Measurements from ENCODE around the gene RERE.
A peak's percentile ranks its signal among the peaks of the same experiment; 100 is the strongest.

Gene RERE

DNA sequence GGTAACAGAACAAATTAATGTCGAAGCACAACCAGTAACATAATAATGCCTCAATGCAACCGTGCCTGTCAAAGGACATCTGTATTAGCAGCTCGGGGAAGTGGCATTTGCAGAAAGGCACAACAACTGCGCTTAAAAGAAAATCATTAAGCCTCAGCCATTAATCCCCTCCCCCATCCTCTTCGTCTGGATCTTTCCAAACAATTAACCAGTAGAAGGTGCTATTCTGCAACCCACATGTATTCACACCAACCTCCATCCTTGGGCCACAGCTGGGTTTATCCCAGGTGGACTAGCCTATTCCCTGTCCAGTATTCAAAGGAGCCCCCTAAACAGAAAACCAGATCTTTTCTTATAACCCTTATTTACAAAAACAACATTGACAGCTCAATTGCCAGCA, 2.6 kb downstream of the RERE start:
- Histone ChIP-seq H3K4me3 (ENCODE audit: low read depth, low read length) (peak overlapping the region; percentile 74), H3K36me3 (ENCODE audit: control insufficient read depth, insufficient read depth, low read length) (no peaks in the 10 kb centered on the region), H3K27me3 (ENCODE audit: control insufficient read depth, insufficient read depth, low read length) (no peaks in the 10 kb centered on the region), H3K9me3 (ENCODE audit: control insufficient read depth, insufficient read depth, low read length) (no peaks in the 10 kb centered on the region), H3K9ac (ENCODE audit: low read depth, low read length) (no peak overlapping the region), H3K4me1 (ENCODE audit: control insufficient read depth, insufficient read depth, low read length) (peaks cover 12% of the 10 kb centered on the region)

DNA sequence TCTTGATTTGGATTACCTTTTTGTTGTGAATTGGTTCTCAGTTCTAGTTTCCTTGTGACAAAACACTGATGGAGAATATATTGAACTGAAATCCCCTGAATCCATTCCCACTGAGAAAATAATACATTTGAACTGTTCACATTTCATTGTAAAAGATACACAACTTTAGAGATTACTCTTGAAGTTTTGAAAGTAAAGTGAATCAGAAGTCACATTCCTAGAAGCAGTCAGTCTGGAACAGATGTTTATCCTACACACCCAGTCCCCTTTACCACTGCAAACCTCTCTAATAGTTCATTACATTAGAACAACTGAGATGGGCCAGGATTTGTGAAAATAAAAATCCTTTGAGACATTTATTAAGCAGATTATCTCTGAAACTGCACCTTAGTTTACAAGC, 3.4 kb downstream of the RERE start:
- Histone ChIP-seq H3K9me3 (ENCODE audit: control insufficient read depth, insufficient read depth, low read length) (no peaks in the 10 kb centered on the region), H3K36me3 (ENCODE audit: control insufficient read depth, insufficient read depth, low read length) (no peaks in the 10 kb centered on the region), H3K4me1 (ENCODE audit: control insufficient read depth, insufficient read depth, low read length) (peaks cover 12% of the 10 kb centered on the region), H3K4me3 (ENCODE audit: low read depth, low read length) (no peak overlapping the region), H3K27me3 (ENCODE audit: control insufficient read depth, insufficient read depth, low read length) (no peaks in the 10 kb centered on the region), H3K9ac (ENCODE audit: low read depth, low read length) (no peak overlapping the region)

DNA sequence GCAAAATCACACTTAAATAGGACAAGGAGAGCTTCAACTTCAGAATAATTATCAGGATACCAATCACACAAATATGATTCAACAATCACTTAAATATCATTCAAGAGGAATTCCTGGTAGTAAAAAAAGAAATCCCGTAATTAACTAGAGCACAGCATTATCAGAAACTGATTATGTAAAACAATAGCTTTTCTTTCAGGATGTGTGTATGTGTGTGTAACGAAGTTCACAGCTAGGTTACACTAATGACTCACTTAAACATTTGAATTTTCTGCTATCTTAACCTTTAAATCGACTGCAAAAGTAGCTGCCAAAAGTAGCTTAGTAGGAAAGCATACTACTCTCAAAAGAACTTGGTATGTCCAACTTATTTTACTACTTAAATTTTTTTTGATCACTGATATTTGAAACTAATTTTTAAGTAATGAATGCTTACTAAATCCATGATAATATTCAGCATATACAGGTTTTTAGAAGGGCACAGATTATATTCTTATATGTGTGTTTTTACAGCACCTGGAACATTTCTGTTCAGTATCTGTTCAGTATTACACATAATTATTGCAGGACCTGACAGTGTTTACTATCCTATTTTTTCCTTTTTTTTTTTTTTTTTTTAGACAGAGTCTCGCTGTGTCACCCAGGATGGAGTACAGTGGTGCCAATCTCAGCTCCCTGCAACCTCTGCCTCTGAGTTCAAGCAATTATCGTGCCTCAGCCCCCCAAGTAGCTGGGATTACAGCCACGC, 4.2 kb downstream of the RERE start:
- Histone ChIP-seq H3K4me3 (ENCODE audit: low read depth, low read length) (no peak overlapping the region), H3K9ac (ENCODE audit: low read depth, low read length) (no peak overlapping the region), H3K36me3 (ENCODE audit: control insufficient read depth, insufficient read depth, low read length) (no peaks in the 10 kb centered on the region), H3K9me3 (ENCODE audit: control insufficient read depth, insufficient read depth, low read length) (no peaks in the 10 kb centered on the region), H3K4me1 (ENCODE audit: control insufficient read depth, insufficient read depth, low read length) (peaks cover 12% of the 10 kb centered on the region), H3K27me3 (ENCODE audit: control insufficient read depth, insufficient read depth, low read length) (no peaks in the 10 kb centered on the region)

DNA sequence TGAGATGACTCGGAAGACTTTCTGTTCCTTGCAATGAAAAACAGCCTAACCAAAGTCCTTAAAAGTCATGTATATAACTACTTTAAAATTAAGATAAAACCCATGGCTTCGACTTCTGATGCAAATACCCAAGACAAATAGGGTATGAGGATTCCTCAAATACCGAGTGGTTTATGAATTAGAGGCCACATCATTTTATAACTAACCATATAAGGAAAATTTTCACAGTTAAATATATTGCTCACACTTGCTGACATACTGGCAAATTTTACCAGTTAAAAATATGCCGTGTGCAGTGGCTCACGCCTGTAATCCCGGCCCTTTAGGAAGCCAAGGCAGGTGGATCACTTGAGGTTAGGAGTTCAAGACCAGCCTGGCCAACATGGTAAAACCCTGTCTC, 5.4 kb downstream of the RERE start:
- Histone ChIP-seq H3K36me3 (ENCODE audit: control insufficient read depth, insufficient read depth, low read length) (no peaks in the 10 kb centered on the region), H3K4me3 (ENCODE audit: low read depth, low read length) (no peak overlapping the region), H3K9ac (ENCODE audit: low read depth, low read length) (no peak overlapping the region), H3K4me1 (ENCODE audit: control insufficient read depth, insufficient read depth, low read length) (peaks cover 12% of the 10 kb centered on the region), H3K9me3 (ENCODE audit: control insufficient read depth, insufficient read depth, low read length) (no peaks in the 10 kb centered on the region), H3K27me3 (ENCODE audit: control insufficient read depth, insufficient read depth, low read length) (no peaks in the 10 kb centered on the region)

DNA sequence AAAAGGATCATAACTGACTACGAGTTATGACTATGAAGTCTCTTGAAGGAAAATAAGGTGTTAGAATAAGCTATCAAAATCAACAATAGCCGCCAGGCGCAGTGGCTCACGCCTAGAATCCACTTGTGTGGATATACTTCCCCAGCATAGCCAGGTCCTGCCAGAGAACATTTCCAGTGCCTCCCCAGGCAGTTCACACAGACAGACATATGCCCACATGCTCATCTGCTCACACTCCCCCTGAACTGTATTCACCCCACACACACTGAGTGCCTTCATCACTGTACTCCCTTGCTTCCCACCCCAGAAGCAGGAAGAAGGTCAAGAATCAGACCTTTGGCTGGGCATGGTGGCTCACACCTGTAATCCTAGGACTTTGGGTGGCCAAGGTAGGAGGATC, 6.5 kb downstream of the RERE start:
- no peaks in the 10 kb centered on the region for H3K9me3 ChIP-seq (ENCODE audit: control insufficient read depth, insufficient read depth, low read length)
- no peaks in the 10 kb centered on the region for H3K36me3 ChIP-seq (ENCODE audit: control insufficient read depth, insufficient read depth, low read length)
- H3K27me3 ChIP-seq (ENCODE audit: control insufficient read depth, insufficient read depth, low read length) = no peaks in the 10 kb centered on the region
- no peak overlapping the region for H3K9ac ChIP-seq (ENCODE audit: low read depth, low read length)
- peaks cover 10% of the 10 kb centered on the region for H3K4me1 ChIP-seq (ENCODE audit: control insufficient read depth, insufficient read depth, low read length)
- no peak overlapping the region for H3K4me3 ChIP-seq (ENCODE audit: low read depth, low read length)

DNA sequence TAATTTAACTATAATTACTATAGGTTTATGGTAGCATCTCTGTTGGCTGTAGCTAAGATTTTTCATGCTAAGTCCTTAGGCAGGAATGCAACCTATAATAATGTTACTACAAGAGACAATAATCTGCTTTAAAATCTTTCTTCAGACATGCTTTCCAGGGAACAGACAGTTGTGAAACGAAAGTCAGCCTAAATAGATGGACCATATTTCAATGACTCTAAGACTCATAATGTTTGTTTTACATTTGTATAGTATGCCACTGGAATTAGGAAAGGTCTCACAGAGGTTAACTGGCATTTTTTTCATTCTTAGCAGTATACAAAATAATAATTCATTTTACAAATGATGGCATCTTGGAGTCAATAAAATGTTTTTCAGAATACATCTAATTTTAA, 8.1 kb downstream of the RERE start:
- no peaks in the 10 kb centered on the region for H3K36me3 ChIP-seq (ENCODE audit: control insufficient read depth, insufficient read depth, low read length)
- H3K9me3 ChIP-seq (ENCODE audit: control insufficient read depth, insufficient read depth, low read length) = no peaks in the 10 kb centered on the region
- H3K4me1 ChIP-seq (ENCODE audit: control insufficient read depth, insufficient read depth, low read length) = peaks cover 3% of the 10 kb centered on the region
- H3K9ac ChIP-seq (ENCODE audit: low read depth, low read length) = no peak overlapping the region
- no peaks in the 10 kb centered on the region for H3K27me3 ChIP-seq (ENCODE audit: control insufficient read depth, insufficient read depth, low read length)
- no peak overlapping the region for H3K4me3 ChIP-seq (ENCODE audit: low read depth, low read length)

DNA sequence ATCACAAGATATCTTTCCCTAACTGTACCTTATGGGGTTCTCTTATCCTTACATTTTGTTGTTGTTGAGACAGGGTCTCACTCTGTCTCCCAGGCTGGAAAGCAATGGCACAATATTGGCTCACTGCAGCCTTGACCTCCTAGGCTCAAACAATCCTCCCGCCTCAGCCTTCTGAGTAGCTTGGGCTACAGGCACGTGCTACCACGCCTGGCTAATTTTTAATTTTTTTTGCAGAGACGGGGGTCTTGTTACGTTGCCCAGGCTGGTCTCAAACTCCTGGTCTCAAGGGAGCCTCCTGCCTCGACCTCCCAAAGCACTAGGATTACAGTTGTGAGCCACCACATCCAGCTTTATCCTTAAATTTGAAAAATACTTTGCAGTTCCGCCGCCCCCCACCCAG, 10.4 kb downstream of the RERE start:
- Histone ChIP-seq H3K9me3 (ENCODE audit: control insufficient read depth, insufficient read depth, low read length) (no peaks in the 10 kb centered on the region), H3K27me3 (ENCODE audit: control insufficient read depth, insufficient read depth, low read length) (no peaks in the 10 kb centered on the region), H3K4me1 (ENCODE audit: control insufficient read depth, insufficient read depth, low read length) (peaks cover 3% of the 10 kb centered on the region), H3K9ac (ENCODE audit: low read depth, low read length) (no peak overlapping the region), H3K36me3 (ENCODE audit: control insufficient read depth, insufficient read depth, low read length) (no peaks in the 10 kb centered on the region), H3K4me3 (ENCODE audit: low read depth, low read length) (no peak overlapping the region)

DNA sequence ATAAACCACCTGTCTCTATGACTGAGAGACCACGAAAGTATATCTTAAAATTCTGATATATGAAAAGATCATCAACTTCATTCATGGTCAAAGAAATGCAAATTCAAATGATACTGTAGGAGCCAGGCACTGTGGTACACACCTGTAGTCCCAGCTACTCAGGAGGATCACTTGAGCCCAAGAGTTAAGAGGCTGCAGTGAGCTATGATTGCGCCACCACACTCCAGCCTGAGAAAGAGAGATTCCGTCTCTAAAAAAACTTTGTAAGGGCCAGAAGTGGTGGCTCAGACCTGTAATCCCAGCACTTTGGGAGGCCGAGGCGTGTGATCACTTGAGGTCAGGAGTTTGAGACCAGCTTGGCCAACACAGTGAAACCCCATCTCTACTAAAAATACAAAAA, 17.0 kb downstream of the RERE start:
- H3K9me3 ChIP-seq (ENCODE audit: control insufficient read depth, insufficient read depth, low read length) = no peaks in the 10 kb centered on the region
- H3K36me3 ChIP-seq (ENCODE audit: control insufficient read depth, insufficient read depth, low read length) = no peaks in the 10 kb centered on the region
- no peak overlapping the region for H3K4me3 ChIP-seq (ENCODE audit: low read depth, low read length)
- no peak overlapping the region for H3K9ac ChIP-seq (ENCODE audit: low read depth, low read length)
- peaks cover 3% of the 10 kb centered on the region for H3K4me1 ChIP-seq (ENCODE audit: control insufficient read depth, insufficient read depth, low read length)
- no peaks in the 10 kb centered on the region for H3K27me3 ChIP-seq (ENCODE audit: control insufficient read depth, insufficient read depth, low read length)

DNA sequence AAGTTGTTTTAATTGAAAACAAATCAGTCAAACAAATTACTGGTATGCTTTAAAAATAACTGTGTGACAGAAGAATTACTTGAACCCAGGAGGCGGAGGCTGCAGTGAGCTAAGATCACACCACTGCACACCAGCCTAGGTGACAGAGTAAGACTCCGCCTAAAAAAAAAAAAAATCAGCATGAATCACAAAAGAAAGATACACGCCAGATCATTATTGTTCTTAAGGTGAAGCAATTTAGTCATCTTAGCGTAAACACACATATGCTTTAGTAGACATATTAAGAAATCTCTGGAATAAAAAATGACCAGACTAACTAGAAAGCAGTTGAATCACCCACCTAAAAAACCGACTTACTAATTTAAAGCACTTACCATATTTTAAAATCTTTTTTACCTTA, 20.2 kb downstream of the RERE start:
- Histone ChIP-seq H3K36me3 (ENCODE audit: control insufficient read depth, insufficient read depth, low read length) (no peaks in the 10 kb centered on the region), H3K4me1 (ENCODE audit: control insufficient read depth, insufficient read depth, low read length) (peaks cover 4% of the 10 kb centered on the region), H3K9ac (ENCODE audit: low read depth, low read length) (no peak overlapping the region), H3K27me3 (ENCODE audit: control insufficient read depth, insufficient read depth, low read length) (no peaks in the 10 kb centered on the region), H3K9me3 (ENCODE audit: control insufficient read depth, insufficient read depth, low read length) (no peaks in the 10 kb centered on the region), H3K4me3 (ENCODE audit: low read depth, low read length) (no peak overlapping the region)

DNA sequence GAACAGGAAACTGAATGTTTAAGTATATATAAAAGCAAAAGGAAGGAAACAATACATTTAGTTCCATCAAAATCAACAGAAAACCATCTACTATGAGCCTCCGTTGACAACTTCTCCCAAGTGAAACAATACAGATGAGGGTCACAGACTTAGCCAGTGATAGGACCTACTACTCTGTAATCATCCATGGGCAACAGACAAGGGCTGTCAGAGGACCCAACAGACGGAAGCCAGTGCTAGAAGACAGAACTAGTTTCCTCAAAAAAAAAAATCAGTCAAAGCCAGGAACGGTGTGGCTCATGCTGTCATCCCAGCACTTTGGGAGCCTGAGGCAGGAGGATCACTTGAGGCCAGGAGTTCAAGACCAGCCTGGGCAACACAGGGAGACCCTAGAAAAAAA, 20.6 kb downstream of the RERE start:
- Histone ChIP-seq H3K36me3 (ENCODE audit: control insufficient read depth, insufficient read depth, low read length) (no peaks in the 10 kb centered on the region), H3K9me3 (ENCODE audit: control insufficient read depth, insufficient read depth, low read length) (no peaks in the 10 kb centered on the region), H3K4me1 (ENCODE audit: control insufficient read depth, insufficient read depth, low read length) (peaks cover 4% of the 10 kb centered on the region), H3K27me3 (ENCODE audit: control insufficient read depth, insufficient read depth, low read length) (no peaks in the 10 kb centered on the region), H3K4me3 (ENCODE audit: low read depth, low read length) (no peak overlapping the region), H3K9ac (ENCODE audit: low read depth, low read length) (no peak overlapping the region)

DNA sequence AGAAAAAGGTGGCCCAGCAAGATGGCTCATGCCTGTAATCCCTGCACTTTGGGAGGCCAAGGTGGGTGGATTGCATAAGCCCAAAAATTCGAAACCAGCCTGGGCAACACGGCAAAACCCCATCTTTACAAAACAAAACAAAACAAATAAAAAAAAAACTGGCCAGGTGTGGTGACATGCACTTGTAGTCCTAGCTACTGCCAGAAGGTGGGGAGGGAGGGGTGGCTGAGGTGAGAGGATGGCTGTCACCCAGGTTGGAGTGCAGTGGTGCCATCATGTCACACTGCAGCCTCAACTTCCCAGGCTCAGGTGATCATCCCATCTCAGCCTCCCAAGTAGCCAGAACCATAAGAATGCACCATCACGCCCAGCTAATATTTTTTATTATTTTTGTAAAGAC, 22.8 kb downstream of the RERE start:
- no peaks in the 10 kb centered on the region for H3K36me3 ChIP-seq (ENCODE audit: control insufficient read depth, insufficient read depth, low read length)
- H3K27me3 ChIP-seq (ENCODE audit: control insufficient read depth, insufficient read depth, low read length) = no peaks in the 10 kb centered on the region
- no peaks in the 10 kb centered on the region for H3K9me3 ChIP-seq (ENCODE audit: control insufficient read depth, insufficient read depth, low read length)
- no peak overlapping the region for H3K4me3 ChIP-seq (ENCODE audit: low read depth, low read length)
- H3K4me1 ChIP-seq (ENCODE audit: control insufficient read depth, insufficient read depth, low read length) = peaks cover 20% of the 10 kb centered on the region
- H3K9ac ChIP-seq (ENCODE audit: low read depth, low read length) = no peak overlapping the region

DNA sequence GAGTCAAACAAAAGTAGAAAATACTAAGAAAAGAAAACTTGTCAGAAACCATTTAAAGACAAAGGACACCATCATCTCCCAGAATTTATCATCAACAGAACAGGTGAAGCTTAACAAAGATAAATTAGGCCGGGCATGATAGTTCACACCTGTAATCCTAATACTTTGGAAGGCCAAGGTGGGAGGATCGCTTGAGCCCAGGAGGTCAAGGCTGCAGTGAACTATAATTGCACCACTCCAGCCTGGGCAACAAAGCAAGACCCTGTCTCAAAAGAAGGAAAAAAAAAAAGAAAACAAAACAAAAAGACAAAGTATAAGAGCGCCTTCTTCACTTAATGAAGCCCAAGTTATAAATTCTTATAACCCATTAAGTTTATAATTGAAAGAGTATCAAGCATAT, 25.6 kb downstream of the RERE start:
- no peaks in the 10 kb centered on the region for H3K36me3 ChIP-seq (ENCODE audit: control insufficient read depth, insufficient read depth, low read length)
- no peaks in the 10 kb centered on the region for H3K9me3 ChIP-seq (ENCODE audit: control insufficient read depth, insufficient read depth, low read length)
- no peak overlapping the region for H3K9ac ChIP-seq (ENCODE audit: low read depth, low read length)
- no peaks in the 10 kb centered on the region for H3K27me3 ChIP-seq (ENCODE audit: control insufficient read depth, insufficient read depth, low read length)
- peaks cover 25% of the 10 kb centered on the region for H3K4me1 ChIP-seq (ENCODE audit: control insufficient read depth, insufficient read depth, low read length)
- H3K4me3 ChIP-seq (ENCODE audit: low read depth, low read length) = no peak overlapping the region
